Muscle of leg (tissue), 11 donors: ENCODE data around the gene ACTL8. TPM values are rescaled to one million over a fixed set of nuclear protein-coding genes. Genes with fewer than 3 reads are reported as not detected.

Experiments used
- DNase-seq: peaks from one replicate; pipeline ENCODE4 v3.0.0; 2013
- H3K27ac ChIP-seq: one replicate; pipeline ENCODE4 v1.5.1; 2013; ENCODE audit warnings: mild to moderate bottlenecking, low read length, control low read depth
- H3K27me3 ChIP-seq: one replicate; pipeline ENCODE4 v1.6.1; 2013; ENCODE audit warnings: low read length; ENCODE audit not compliant: control insufficient read depth, insufficient read depth
- H3K36me3 ChIP-seq: one replicate; pipeline ENCODE4 v1.6.1; 2013; ENCODE audit warnings: low read length; ENCODE audit not compliant: control insufficient read depth, insufficient read depth
- H3K4me1 ChIP-seq: one replicate; pipeline ENCODE4 v1.6.1; 2013; ENCODE audit warnings: low read length; ENCODE audit not compliant: control insufficient read depth, insufficient read depth
- H3K4me3 ChIP-seq: one replicate; pipeline ENCODE4 v1.5.1; 2013; ENCODE audit warnings: low read length, control low read depth
- H3K9me3 ChIP-seq: replicated peaks from 2 replicates; pipeline ENCODE4 v1.6.1; 2013; ENCODE audit warnings: low read depth, low read length; ENCODE audit not compliant: control insufficient read depth
- WGBS: methylation state at CpG from one replicate; pipeline ENCODE4 v1.1.5; 2013; ENCODE audit warnings: missing lambda C conversion rate; ENCODE audit not compliant: insufficient coverage; 5-methylcytosine and 5-hydroxymethylcytosine counted together
- polyA plus RNA-seq, 8 donors: library from polyadenylated mRNA; unstranded; fragments of 120-200 nt; gene quantifications; one replicate each; pipeline versions ENCODE4 v1.2.1 to v1.2.3, GENCODE V29; 2013; ENCODE audit warnings: inconsistent platforms in 1 of 8, low replicate concordance in 1 of 8; ENCODE audit not compliant: insufficient read length in 8 of 8, insufficient read depth in 1 of 8
- total RNA-seq: library from RNA; stranded (reverse); fragments of 120-200 nt; gene quantifications from one replicate; pipeline ENCODE4 v1.2.4, GENCODE V29; 2013

Gene ACTL8
- total and polyA plus RNA-seq, 9 donors: not detected

DNA sequence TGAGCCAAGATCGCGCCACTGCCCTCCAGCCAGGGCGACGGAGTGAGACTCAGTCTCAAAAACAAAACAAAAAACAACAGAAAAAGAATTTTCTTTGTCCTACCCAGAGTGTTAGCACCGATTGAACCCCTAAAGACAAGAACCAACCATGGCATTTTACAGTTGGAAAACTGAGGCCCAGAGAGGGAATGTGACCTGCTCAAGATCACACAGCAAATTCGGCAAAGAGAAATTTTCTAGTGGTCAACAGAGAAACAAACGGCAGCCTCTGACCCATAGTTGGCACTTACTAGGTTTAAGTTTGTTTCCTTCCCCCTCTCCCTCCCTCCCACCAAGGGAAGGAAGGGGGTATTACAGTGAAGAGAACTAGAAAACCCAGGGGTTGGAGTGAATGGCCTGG lies 20.5 kb upstream of the ACTL8 start:
- H3K27ac ChIP-seq: no peak overlapping the region
- no peak for DNase-seq
- no peaks in the 10 kb centered on the region for H3K9me3 ChIP-seq
- H3K27me3 ChIP-seq: peaks cover 4% of the 10 kb centered on the region
- no peaks in the 10 kb centered on the region for H3K36me3 ChIP-seq
- no peak overlapping the region for H3K4me3 ChIP-seq
- no peaks in the 10 kb centered on the region for H3K4me1 ChIP-seq
- WGBS: no CpG with 5 or more reads among the region's 7 CpGs

DNA sequence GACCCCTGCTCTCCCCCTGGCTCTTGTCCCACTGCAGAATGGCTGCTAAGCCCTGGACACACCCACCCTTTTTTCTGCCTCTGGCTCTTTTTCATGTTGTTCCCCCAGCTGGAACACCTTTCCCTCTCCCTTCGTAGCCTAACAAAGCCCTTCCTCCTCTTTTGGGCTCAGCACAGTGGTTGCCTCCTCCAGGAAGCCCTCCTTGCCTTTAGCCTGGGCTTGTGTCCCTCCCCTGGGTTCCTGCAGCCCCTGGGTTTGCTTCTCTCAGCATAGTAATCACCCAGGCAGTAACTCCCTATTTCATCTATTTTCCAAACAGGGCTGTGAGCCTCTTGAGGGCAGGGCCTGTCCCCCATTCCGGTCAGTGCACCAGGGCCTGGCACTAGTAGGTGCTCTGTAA lies 19.8 kb upstream of the ACTL8 start:
- H3K36me3 ChIP-seq: no peaks in the 10 kb centered on the region
- WGBS: 85% methylated on average over 2 of the region's 2 CpGs
- peaks cover 4% of the 10 kb centered on the region for H3K27me3 ChIP-seq
- H3K9me3 ChIP-seq: no peaks in the 10 kb centered on the region
- no peak overlapping the region for H3K27ac ChIP-seq
- no peak for DNase-seq
- no peak overlapping the region for H3K4me3 ChIP-seq
- no peaks in the 10 kb centered on the region for H3K4me1 ChIP-seq

DNA sequence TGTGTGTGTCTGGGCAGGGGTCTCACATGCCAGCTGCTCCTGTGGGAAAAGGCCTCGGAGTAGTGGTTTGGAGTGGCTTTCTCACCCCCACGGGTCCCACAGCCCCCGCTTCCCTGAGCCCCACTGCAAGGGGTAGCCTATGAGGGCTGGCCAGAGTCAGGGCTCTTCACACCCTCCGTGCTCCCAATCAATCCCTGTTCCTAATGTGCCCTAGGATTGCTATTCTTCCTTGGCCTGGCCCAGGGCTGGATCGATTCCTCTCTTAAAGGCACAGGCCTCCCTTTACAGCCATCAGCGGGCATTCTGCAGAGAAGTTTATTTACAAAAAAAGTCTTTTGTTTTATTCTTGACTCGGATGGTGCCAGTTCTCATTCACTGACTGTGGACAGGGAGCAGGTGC lies 19.3 kb upstream of the ACTL8 start:
- Histone ChIP-seq H3K4me3 (no peak overlapping the region), H3K27me3 (peaks cover 4% of the 10 kb centered on the region), H3K4me1 (no peaks in the 10 kb centered on the region), H3K27ac (no peak overlapping the region), H3K36me3 (no peaks in the 10 kb centered on the region), H3K9me3 (no peaks in the 10 kb centered on the region)
- no peak for DNase-seq
- WGBS: no CpG with 5 or more reads among the region's 7 CpGs

DNA sequence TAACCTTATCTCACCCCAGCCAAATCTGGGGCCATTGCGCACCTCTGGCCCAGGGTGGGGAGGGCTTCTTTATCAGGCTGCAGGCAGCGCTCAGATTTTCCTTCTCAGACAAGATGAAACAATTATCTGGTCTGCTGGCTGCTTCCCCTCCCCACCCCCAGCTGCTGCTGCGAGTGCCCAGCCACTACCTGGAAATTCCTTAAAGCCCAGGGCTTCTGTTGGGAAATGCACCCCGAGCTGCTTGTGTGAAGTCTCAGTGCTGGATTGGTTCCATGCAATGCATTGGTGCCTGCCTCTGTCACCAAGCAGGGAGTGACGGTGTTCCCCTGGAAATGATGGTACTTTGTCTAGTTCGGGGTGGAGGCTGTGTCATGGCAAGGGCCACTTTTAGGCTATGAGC lies 18.5 kb upstream of the ACTL8 start:
- Histone ChIP-seq H3K4me3 (no peak overlapping the region), H3K36me3 (no peaks in the 10 kb centered on the region), H3K9me3 (no peaks in the 10 kb centered on the region), H3K27me3 (peaks cover 7% of the 10 kb centered on the region), H3K4me1 (peaks cover 4% of the 10 kb centered on the region), H3K27ac (no peak overlapping the region)
- no peak for DNase-seq
- WGBS: 78% methylated on average over 3 of the region's 6 CpGs

DNA sequence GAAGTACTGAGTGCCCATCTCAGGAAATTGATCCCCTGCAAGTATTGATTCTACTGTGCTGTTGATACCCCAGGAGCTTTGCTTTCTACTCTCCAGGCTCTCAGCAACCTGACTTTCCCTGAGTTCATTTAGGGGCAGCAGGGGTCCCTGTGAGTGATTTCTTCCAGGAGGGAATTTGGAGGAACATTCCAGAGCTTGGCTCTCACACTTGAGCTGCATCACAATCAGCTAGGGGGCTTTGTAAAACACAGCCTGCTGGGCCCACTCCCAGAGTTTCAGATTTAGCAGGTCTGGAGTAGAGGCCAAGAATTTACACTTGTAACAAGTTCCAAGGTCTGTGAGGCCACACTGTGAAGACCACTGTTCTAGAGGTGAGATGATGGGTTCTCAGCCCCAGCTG lies 16.1 kb upstream of the ACTL8 start:
- Histone ChIP-seq H3K27ac (no peak overlapping the region), H3K4me1 (peaks cover 18% of the 10 kb centered on the region), H3K9me3 (no peaks in the 10 kb centered on the region), H3K36me3 (no peaks in the 10 kb centered on the region), H3K4me3 (no peak overlapping the region), H3K27me3 (peaks cover 5% of the 10 kb centered on the region)
- no peak for DNase-seq

DNA sequence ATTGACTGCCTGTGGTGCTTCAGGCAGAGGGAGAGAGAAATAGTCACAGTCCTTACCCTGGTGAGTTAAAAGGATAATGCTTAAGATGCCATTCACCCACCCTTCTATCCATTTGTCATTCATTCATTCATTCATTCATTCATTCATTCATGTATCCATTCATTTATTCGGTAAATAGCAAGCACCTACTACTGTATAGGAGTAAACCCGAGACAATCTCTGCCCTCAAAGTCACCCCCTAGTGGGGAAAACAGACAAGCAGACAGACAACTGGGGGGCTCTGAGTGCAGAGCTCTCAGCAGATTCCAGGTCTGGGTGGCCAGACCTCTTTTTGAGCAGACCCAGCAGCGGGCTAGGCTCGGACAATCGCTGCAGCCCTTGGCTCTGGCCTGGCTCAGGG lies 14.1 kb upstream of the ACTL8 start:
- no peaks in the 10 kb centered on the region for H3K9me3 ChIP-seq
- WGBS: 26% methylated on average over 4 of the region's 5 CpGs
- H3K36me3 ChIP-seq: no peaks in the 10 kb centered on the region
- no peak for DNase-seq
- H3K27me3 ChIP-seq: peaks cover 5% of the 10 kb centered on the region
- H3K4me3 ChIP-seq: no peak overlapping the region
- peaks cover 18% of the 10 kb centered on the region for H3K4me1 ChIP-seq
- no peak overlapping the region for H3K27ac ChIP-seq

DNA sequence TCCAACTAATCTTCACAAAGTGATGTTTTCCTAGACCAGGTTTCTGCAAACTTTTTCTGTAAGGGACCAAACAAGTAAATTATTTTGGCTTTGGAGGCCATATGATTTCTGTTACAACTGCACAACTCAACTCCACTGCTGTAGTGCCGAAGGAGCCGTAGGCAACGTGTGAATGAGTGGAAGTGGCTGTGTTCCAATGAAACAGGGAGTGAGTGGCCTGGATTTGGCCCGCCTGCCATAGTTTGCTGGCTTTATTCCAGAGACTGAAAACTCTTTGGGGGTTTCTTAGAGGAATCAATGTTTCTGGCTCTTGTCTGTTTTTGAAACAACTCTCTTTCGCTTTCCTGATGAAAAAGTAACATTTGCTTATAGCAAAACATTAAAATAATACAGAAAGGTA lies 12.6 kb upstream of the ACTL8 start:
- Histone ChIP-seq H3K9me3 (no peaks in the 10 kb centered on the region), H3K27ac (peak overlapping the region; percentile 29), H3K27me3 (peaks cover 2% of the 10 kb centered on the region), H3K4me3 (no peak overlapping the region), H3K4me1 (peaks cover 18% of the 10 kb centered on the region), H3K36me3 (no peaks in the 10 kb centered on the region)
- peak; percentile 83 for DNase-seq
- WGBS: no CpG with 5 or more reads among the region's 5 CpGs

DNA sequence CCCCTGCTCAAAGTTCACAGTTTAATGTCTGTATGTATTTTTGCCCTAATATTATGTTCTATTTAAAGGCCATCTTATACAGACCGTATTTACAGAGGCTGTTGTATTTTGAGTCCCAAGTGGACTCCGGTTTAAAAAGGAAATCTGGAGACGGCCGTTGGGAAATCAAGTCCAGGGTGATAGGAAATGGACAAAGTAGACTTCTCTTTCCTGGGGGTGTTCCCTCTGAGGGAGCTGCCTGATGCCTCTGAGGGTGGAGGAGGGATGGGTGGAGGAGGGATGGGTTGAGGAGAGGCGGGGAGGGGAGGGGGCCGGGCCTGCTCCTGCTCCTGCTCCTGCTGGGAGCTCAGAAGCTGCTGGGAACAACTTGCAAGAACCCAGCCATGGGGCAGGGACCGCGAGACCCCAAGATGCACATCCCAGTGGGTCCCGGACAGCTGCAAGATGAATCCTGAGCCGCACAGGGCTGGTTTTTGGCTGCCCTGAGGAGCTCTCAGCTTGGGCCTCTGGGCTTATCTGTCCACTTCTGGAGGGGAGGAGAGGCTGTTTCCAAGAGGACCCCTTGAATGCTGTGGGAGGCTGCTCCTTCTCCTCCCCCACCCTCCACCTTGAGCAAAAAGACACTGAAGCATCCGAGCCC lies 12.0 kb upstream of the ACTL8 start:
- Histone ChIP-seq H3K36me3 (no peaks in the 10 kb centered on the region), H3K27me3 (peaks cover 2% of the 10 kb centered on the region), H3K9me3 (no peaks in the 10 kb centered on the region), H3K27ac (peak overlapping the region; percentile 20), H3K4me1 (peaks cover 18% of the 10 kb centered on the region), H3K4me3 (no peak overlapping the region)
- WGBS: 0% methylated on average over 4 of the region's 11 CpGs
- DNase-seq: peak; percentile 43

DNA sequence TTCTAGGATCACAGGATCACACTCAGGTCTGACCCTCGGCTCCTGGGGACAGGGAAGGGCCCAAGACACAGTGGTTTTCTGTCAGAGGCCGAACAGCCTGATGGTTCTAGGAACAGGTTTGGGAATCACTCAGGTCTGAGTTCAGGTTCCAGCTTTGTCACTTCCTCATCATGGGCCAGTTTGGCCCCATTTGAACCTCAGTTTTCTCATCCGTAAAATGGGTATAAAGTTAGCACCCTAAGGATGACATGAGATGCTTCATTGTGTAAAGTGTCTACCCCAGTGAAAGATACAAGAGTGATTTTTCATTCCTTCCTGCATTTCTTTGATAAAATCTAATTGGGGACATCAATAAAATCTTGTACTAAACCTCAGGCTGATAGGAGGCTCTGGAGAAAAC lies 11.2 kb upstream of the ACTL8 start:
- WGBS: 83% methylated on average over 1 of the region's 3 CpGs
- H3K27me3 ChIP-seq: peaks cover 2% of the 10 kb centered on the region
- H3K4me3 ChIP-seq: no peak overlapping the region

DNA sequence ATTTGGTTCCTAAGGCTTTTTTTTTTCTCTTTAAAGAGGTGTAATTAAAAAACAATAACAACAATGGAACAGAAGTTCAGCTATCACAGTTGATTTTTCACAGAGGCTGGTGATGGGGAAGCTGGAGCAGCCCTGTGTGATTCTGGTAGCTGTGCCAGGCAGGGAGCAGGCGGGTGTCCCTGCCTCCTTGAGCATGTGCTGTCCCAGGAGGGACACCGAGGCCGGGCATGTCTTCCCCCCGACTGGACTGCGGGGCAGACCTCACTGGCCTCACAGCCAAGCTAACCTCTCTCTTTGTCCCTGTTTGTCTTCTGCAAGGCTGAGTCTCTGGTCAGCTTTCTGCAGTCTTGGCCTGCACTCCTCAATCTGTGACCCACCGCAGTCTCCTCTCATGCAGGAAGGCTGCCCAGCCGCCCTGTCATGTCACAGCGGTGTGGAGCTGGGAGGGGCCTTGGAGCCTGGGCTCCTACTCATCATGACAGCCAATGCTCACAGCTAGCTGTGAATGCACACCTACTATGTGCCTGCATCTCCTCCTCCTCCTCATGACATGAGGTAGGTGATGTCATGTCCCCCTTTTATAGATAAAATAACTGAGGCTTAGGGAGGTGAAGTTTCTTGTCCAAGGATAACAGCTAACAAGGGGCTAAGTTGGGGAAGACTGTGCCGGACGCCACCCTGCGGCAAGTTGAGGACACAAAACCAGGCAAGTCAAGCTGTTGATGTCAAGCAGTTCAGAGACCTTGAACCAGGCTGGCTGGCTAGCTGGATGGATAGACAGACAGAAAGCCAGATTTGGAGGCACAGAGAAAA lies 10.3 kb upstream of the ACTL8 start:
- H3K36me3 ChIP-seq: no peaks in the 10 kb centered on the region
- H3K9me3 ChIP-seq: no peaks in the 10 kb centered on the region
- peaks cover 18% of the 10 kb centered on the region for H3K4me1 ChIP-seq
- H3K27ac ChIP-seq: no peak overlapping the region
- no peak overlapping the region for H3K4me3 ChIP-seq
- peaks cover 2% of the 10 kb centered on the region for H3K27me3 ChIP-seq
- DNase-seq: no peak
- 73% methylated on average over 10 of the region's 11 CpGs for WGBS

More for the DNA sequence above, 11.2 kb upstream of the ACTL8 start:
- H3K9me3 ChIP-seq: no peaks in the 10 kb centered on the region
- H3K4me1 ChIP-seq: peaks cover 18% of the 10 kb centered on the region
- no peaks in the 10 kb centered on the region for H3K36me3 ChIP-seq
- H3K27ac ChIP-seq: no peak overlapping the region
- no peak for DNase-seq
